Astrocyte (in vitro differentiated cells and primary cell): ENCODE data around the gene SLC25A21. TPM values are rescaled to one million over a fixed set of nuclear protein-coding genes. Genes with fewer than 3 reads are reported as not detected.
A peak's percentile ranks its signal among the peaks of the same experiment; 100 is the strongest.

ENCODE experiments used
- DNase-seq: peaks from one replicate; pipeline ENCODE4 v3.0.0-alpha.2; 2010; ENCODE audit warnings: low read depth
- FAIRE-seq: peaks from 2 replicates; lab custom pipeline; 2011; peaks lifted over from hg19 to GRCh38; lab: Jason Lieb, UNC
- H2AFZ ChIP-seq: 2 replicates; pipeline ENCODE4 v1.6.0; 2012; ENCODE audit warnings: low read depth, low read length, inconsistent platforms
- H3K27ac ChIP-seq: 2 replicates; pipeline ENCODE4 v1.5.1; 2011; ENCODE audit warnings: low read depth, low read length, inconsistent platforms
- H3K27me3 ChIP-seq: 2 replicates; pipeline ENCODE4 v1.6.0; 2011; ENCODE audit warnings: low read length, inconsistent platforms; ENCODE audit not compliant: insufficient read depth
- H3K36me3 ChIP-seq: 2 replicates; pipeline ENCODE4 v1.5.1; 2011; ENCODE audit warnings: low read length, inconsistent platforms; ENCODE audit not compliant: insufficient read depth
- H3K4me1 ChIP-seq: 2 replicates; pipeline ENCODE4 v1.5.1; 2011; ENCODE audit warnings: low read length, inconsistent platforms; ENCODE audit not compliant: insufficient read depth
- H3K4me2 ChIP-seq: 2 replicates; pipeline ENCODE4 v1.6.0; 2012; ENCODE audit warnings: low read length, inconsistent platforms
- H3K4me3 ChIP-seq: 2 replicates; pipeline ENCODE4 v1.5.1; 2011; ENCODE audit warnings: low read depth, mild to moderate bottlenecking, low read length, inconsistent platforms; ENCODE audit not compliant: insufficient read depth
- H3K79me2 ChIP-seq: 2 replicates; pipeline ENCODE4 v1.6.0; 2012; ENCODE audit warnings: mild to moderate bottlenecking, low read length, inconsistent platforms; ENCODE audit not compliant: insufficient read depth
- H3K9ac ChIP-seq: 2 replicates; pipeline ENCODE4 v1.6.0; 2012; ENCODE audit warnings: mild to moderate bottlenecking, low read length, inconsistent platforms
- H3K9me3 ChIP-seq: 2 replicates; pipeline ENCODE4 v1.5.1; 2012; ENCODE audit warnings: low read depth, mild to moderate bottlenecking, low read length, inconsistent platforms; ENCODE audit not compliant: insufficient read depth
- H4K20me1 ChIP-seq: 2 replicates; pipeline ENCODE4 v1.6.0; 2012; ENCODE audit warnings: low read length, inconsistent platforms; ENCODE audit not compliant: insufficient read depth
- H3K27ac Mint-ChIP-seq: one replicate; pipeline ENCODE4 v1.8.0; 2021; ENCODE audit warnings: mild to moderate bottlenecking, mixed read lengths; ENCODE audit not compliant: unreplicated experiment
- H3K27me3 Mint-ChIP-seq: one replicate; pipeline ENCODE4 v1.8.0; 2021; ENCODE audit warnings: low read depth, mixed read lengths; ENCODE audit not compliant: unreplicated experiment
- H3K36me3 Mint-ChIP-seq: one replicate; pipeline ENCODE4 v1.8.0; 2021; ENCODE audit warnings: low read depth, mixed read lengths; ENCODE audit not compliant: unreplicated experiment
- H3K4me1 Mint-ChIP-seq: one replicate; pipeline ENCODE4 v1.8.0; 2021; ENCODE audit warnings: low read depth, mixed read lengths; ENCODE audit not compliant: unreplicated experiment
- H3K4me3 Mint-ChIP-seq: one replicate; pipeline ENCODE4 v1.8.0; 2021; ENCODE audit warnings: mild to moderate bottlenecking, moderate library complexity, mixed read lengths; ENCODE audit not compliant: unreplicated experiment
- H3K9me3 Mint-ChIP-seq: one replicate; pipeline ENCODE4 v1.8.0; 2021; ENCODE audit warnings: mild to moderate bottlenecking, mixed read lengths; ENCODE audit not compliant: unreplicated experiment
- CTCF ChIP-seq: IDR thresholded peaks from 2 replicates; pipeline ENCODE4 v1.5.1; 2011; ENCODE audit warnings: low read depth, mild to moderate bottlenecking, inconsistent platforms, low read length, moderate library complexity; ENCODE audit not compliant: insufficient read depth
- EZH2 ChIP-seq: IDR thresholded peaks from 2 replicates; pipeline ENCODE4 v1.6.1; 2012; ENCODE audit warnings: mild to moderate bottlenecking, low read length, inconsistent platforms; ENCODE audit not compliant: insufficient read depth
- total RNA-seq: library from RNA; stranded (reverse); gene quantifications from 2 replicates; pipeline ENCODE4 v1.2.1, GENCODE V29; 2021

The SLC25A21 gene
- total RNA-seq, 1 donor from 2014 or later, result 1.5 TPM

GRCh38 chr14:36656687-36657398 is 515.6 kb downstream of the SLC25A21 start:
- no peak overlapping the region for H3K4me3 ChIP-seq
- Mint-ChIP-seq H3K9me3 (peaks cover 29% of the 10 kb centered on the region), H3K27me3 (peaks cover 91% of the 10 kb centered on the region), H3K4me3 (no peak overlapping the region), H3K36me3 (peaks cover 1% of the 10 kb centered on the region), H3K4me1 (peaks cover 7% of the 10 kb centered on the region), H3K27ac (no peak overlapping the region)
- peaks cover 100% of the 10 kb centered on the region for H3K27me3 ChIP-seq
- H2AFZ ChIP-seq, result no peak overlapping the region
- H3K36me3 ChIP-seq, result no peaks in the 10 kb centered on the region
- FAIRE-seq (no peak), DNase-seq (no peak)
- peaks cover 16% of the 10 kb centered on the region for H3K4me1 ChIP-seq
- H3K4me2 ChIP-seq, result peak overlapping the region; percentile 70
- no peak overlapping the region for H3K9ac ChIP-seq
- peaks cover 13% of the 10 kb centered on the region for H3K9me3 ChIP-seq
- H3K79me2 ChIP-seq, result no peaks in the 10 kb centered on the region
- H4K20me1 ChIP-seq, result no peaks in the 10 kb centered on the region
- TF ChIP-seq CTCF, result no peak
- no peak for TF ChIP-seq EZH2
- no peak overlapping the region for H3K27ac ChIP-seq

GRCh38 chr14:36655963-36656686 is 516.3 kb downstream of the SLC25A21 start:
- Mint-ChIP-seq H3K36me3 (peaks cover 1% of the 10 kb centered on the region), H3K4me3 (peak overlapping the region; percentile 73), H3K27ac (no peak overlapping the region), H3K27me3 (peaks cover 92% of the 10 kb centered on the region), H3K4me1 (peaks cover 4% of the 10 kb centered on the region), H3K9me3 (peaks cover 25% of the 10 kb centered on the region)
- Histone ChIP-seq H2AFZ (peak overlapping the region; percentile 26), H3K4me2 (peak overlapping the region; percentile 60), H3K4me3 (no peak overlapping the region), H3K27me3 (peaks cover 99% of the 10 kb centered on the region), H3K4me1 (peaks cover 10% of the 10 kb centered on the region), H3K36me3 (no peaks in the 10 kb centered on the region), H3K9ac (no peak overlapping the region), H3K79me2 (no peaks in the 10 kb centered on the region), H3K27ac (no peak overlapping the region), H3K9me3 (peaks cover 13% of the 10 kb centered on the region), H4K20me1 (no peaks in the 10 kb centered on the region)
- FAIRE-seq, result no peak
- TF ChIP-seq EZH2 (peak; percentile 76), CTCF (peak; percentile 20)
- no peak for DNase-seq
